Lung microvascular endothelial cell (primary cell): ENCODE results near the gene PLXNA4. TPM values are rescaled to one million over a fixed set of nuclear protein-coding genes. Genes with fewer than 3 reads are reported as not detected.
A peak's percentile ranks its signal among the peaks of the same experiment; 100 is the strongest.

Experiments used
- DNase-seq, 2 donors: peaks; one replicate each; pipeline versions ENCODE4 v3.0.0 to v3.0.0-alpha.2; 2010; ENCODE audit warnings: low read depth in 2 of 2
- total RNA-seq: library from RNA; depleted of rRNA; stranded (reverse); fragments of >200 nt; gene quantifications from 2 replicates; pipeline ENCODE4 v1.2.1, GENCODE V29; 2014

Gene PLXNA4
- total RNA-seq, 1 donor from 2014 or later: 6.9 TPM

DNA sequence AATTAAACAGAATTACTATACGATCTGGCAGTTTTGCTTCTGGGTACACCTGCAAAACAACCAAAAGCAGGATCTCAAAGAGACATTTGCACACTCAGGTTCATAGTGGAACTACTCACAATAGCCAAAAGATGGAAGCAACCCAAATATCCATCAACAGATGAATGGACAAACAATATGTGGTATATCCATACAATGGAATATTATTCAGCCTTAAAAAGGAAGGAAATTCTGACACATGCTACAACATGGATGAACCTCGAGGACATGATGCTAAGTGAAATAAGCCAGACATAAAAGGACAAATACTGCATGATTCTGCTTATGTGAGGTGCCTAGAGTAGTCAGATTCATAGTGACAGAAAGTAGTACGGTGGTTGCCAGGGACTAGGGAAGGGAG is 330.7 kb downstream of the PLXNA4 start:
- DNase-seq: no peak

DNA sequence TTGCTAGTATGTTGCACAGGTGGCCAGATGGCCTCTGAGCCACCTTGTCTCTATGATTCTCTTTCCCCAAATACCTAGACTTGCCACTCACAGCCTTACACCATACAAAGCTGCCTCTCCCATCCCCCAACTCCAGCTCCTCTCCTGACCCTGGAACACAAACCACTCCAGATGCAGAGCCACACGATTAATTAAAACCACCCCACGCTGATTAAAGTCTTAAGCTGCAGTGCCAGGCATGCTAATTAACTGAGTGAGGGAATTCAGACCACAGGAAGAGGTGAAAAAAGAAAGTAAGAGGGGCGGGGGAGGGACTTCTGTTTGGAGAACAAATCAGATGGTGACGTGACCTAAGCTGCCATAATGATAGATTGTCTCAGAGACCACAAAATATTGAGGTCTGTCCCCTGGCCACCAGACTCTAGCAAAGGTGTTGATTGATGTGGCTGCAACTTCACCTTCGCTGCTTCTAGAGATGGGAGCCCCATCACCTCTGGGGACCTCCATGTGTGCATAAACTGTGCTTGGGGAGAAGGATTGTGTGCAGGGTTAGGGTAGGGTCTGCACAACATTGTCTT is 331.3 kb downstream of the PLXNA4 start:
- no peak for DNase-seq

DNA sequence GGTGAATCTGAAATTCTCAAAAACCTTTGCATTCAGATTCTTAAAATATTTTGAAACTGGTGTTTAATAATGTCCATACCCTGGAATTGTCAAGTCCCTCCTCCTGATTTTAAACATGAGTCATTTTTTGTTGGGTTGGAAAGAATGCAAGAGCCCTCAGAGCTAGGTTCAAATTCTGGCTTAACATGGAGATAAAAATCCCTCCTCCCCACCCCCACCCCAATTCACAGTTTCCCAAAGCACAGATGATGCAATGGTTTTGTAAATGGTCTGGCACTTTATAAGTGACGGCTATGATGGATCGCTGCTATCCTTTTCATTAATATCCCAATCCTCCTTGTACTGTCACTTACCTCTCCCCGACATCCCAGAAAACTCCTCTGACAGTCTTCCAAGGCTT is 332.8 kb downstream of the PLXNA4 start:
- no peak for DNase-seq

DNA sequence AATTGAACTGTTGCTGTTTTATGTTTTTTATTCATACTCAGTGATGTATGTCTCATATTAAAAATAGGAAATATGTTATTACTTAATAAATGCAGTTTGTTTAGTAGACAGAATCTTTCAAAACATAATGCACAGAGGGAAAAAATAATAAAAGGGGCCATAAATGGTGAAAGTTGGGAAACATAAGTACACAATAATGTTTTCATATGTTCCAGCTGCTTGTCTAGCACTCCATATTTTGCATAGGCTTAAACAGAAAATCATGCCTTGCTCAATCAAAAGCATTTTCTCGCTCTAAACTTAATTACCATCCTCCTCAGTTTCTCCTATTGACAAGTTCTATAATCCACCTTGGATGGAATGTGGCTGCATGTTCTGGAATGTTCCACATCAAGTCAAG is 333.2 kb downstream of the PLXNA4 start:
- DNase-seq: no peak

DNA sequence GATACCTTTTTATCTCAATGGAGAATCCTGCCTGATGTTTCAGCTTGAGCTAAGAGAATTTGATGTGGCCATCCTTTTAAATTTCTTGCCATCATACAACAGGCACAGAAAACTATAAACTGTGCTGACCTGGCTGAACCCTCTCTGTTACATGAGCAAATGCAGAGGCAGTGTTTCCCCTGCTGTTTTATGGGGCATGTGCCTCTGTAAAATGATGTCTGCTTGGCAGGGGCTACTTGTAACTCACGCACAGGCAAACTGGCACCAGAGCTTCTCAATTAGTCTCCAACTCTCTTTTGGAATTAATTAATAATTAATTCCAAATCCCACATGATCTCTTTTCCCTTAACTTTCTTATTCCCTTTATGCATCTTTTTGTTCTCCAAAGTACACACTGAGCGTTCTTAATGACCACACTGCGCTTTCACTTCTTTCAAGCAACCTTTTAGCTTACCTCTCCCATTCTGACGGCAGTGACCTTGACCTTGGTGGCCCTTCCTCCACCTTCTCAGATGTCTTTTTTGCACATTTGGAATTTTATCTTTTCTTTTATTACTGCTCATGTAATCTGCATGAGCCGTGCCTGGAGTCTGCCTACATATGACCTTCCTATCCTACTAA is 334.0 kb downstream of the PLXNA4 start:
- DNase-seq: no peak

DNA sequence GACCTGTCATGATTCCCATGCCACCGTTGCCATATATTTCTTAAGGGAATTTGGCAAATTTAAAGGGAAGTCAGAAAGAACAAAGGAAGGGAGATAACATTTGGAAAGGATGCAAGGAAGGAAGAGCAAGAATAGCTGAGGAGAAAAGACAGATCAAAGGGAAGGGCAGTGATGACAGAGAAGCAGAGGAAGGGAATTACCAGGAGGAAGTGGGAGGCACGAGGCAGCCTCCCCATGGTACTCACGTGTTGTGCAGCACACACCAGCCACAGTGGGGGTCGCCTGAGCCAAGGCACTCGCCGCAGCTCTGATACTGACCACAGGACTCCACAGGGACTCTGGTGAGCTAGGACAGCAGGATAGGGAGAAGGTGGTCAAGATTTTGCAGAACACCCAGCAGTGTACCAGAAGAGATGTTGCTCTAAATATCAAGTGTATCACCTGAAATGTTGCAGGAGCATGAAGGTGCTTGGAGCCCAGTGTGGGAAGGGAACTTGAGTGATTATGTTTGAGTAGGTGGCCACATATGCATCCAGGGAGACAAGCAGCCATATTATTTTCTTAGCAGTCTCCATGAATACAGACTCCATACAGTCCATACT is 335.3 kb downstream of the PLXNA4 start:
- DNase-seq: peak; percentile 18 to 91

DNA sequence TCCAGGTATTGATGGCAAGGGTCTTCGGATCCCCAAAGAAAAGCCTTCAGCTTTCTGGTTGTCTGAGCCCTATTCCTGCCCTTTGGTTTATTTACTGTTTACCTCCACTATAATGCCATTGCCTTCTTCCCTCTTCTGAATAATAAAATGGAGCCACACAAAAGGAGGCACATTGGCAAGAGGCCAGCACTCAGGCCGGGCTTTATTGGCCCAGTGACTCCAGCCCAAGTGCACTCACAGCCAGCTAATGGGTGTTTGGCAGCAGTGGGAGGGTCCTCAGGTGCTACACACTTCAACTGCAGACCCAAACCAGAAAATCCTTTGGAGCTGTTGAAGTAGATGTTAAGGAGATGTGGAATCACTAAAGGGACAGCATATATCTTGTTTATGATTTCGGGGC is 336.0 kb downstream of the PLXNA4 start:
- peak in 1 of 2 donors; percentile 58 for DNase-seq

DNA sequence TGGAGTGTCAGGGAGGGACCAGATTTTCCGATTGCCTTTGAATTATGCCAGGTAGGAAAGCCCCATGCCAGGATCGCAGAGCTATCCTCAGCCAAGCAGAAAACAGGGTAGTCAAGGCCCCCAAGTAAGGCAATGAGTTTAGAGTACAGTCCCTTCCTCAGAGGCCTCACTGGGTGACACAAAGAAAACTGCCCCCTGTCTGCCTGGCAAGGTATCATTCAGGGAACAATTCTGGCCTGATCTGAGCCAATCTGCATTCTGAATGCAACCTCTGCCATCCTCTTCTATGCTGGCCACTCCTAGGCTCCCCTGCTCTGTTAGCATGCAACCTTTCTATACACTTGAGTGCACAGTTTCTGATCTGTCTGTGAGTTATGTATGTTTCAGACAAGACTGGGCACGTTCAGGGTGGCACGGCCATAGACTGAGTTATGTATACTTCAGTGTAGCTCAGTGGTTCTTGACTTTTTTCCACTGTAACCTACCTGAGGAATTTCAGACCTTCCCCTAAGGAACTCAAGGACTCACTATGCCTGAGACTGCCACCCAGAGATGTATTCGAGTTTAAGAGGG is 336.8 kb downstream of the PLXNA4 start:
- no peak for DNase-seq

DNA sequence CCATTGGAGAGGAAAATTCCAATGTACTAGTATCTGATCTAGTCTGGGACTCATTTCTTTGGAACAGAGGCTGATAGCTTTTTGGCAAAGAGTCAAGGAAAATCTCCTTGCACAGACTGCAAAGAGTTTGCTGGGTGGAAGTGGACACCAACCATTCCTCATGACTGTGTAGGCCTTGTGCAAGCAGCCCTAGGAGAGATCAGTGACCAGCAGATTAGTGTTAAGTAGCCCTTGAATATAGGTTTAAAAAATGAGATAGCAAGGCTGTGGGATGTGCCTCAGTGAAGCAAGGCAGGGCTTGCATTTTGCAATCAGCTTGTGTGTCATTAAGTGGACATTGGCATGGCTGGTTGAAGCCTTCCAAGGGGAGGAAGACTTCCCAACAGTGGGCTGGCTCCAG is 341.6 kb downstream of the PLXNA4 start:
- no peak for DNase-seq

DNA sequence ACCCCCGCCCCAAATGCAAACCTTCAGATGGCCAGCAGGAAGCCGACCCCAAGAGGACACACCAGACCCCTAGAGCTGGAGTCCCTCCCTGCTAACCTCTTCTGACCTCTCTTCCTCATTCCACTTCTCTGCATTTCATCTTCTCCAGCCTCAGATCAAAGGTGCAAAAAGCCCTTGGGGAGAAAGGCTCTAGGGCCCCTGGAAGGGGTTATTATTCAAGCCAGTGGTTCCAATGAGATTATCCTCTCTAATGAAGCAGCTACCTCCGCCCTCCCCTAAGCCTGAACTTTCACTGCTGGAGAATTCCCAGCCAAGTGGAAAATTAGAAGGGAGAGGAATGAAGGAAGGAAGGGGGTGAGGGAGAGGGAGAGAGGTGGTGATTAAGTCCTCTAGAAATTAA is 343.9 kb downstream of the PLXNA4 start:
- DNase-seq: no peak

DNA sequence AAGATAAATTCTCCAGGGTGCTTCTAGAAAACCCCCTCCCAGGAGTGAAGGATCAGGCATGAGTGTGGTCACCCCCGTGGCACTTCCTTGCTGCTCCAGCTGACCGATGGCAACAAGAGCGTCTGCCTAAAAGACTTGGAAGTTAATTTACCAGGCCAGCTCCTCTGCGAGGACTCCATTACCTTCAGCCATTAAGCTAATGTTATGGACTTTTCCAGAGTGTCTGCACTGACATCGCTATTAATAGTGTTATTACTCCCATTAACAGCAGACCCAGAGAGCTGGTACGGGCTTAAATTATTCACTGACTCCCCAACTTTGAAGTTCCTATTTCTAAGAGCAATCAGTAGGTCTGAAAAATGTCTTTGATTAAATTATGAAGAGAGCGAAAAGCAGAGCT is 345.8 kb downstream of the PLXNA4 start:
- DNase-seq: no peak

DNA sequence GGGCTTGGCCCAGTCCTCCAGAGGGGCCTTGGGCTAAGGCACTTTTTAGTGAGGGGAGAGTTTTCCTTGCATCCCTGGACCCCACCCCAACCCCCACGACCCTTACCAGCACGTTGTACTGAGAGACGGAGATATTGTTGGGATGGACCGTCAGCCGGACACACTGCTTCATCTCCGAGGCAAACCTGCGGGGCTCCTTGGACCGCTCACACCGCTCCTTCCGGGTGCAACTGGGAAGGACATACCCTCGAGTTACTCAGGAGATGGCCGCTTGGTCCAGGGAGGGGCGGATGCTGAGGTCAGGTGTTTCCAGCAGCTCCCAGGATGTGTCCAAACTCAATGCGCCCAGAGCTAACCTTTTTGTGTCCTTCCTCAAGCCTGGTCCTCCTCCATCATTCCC is 348.0 kb downstream of the PLXNA4 start:
- no peak for DNase-seq

DNA sequence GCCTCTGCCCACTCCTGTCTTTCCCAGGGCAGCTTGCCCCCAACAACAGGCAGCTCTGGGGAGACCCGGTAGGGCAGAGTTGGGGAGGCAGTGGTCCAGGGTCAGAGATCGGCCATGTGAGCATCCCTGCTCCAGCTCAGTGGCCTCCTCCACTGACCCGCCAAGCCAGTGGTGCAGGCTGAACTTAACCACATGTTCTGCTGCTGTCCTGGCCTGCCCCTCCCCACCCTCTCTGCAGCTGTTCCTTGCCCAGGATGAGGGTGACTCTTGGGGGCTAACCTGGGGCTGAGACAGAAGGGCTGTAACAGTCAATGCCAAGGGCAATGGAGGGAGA is 349.3 kb downstream of the PLXNA4 start:
- no peak for DNase-seq

DNA sequence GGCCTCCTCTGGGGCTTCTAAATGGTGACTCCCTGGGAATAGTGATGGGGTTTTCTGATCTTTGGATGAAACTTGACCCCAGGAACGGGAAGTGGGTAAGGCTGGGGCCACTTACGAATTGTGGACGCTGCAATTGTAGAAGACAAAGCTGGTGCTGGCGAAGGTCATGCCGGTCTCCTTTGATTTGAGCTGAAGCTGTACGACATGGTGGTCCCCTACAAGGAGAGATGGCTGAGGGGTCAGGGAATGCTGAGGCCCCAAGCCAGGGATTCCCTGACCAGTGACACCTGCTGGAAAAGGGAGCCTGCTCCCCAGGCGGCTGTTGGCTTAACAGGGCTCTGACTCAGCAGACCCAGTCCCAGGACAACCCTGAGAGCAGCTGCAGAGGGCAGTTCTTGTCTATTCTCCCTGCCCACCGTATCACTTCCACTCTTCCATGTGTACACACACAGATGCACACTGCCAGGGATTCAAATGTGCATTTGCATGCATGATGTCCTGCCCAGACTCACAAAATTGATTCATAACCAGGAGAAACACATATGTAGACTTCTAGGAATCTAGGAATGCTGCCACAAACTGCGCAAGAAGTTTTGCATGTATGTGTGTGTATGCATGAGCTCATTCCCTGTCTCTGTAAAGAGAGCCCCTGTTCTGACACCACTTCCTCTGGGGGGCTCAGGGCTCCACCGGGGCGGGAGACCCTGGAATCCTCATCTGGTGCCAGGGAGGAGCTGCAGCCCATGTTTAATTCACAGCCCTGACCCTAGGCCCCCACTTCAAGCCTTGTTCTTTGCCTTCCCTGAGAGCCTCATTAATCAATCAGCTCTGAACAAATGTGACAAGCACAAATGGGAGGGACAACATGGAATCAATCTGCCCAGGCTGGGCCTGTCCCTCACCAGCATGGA is 350.0 kb downstream of the PLXNA4 start:
- DNase-seq: no peak

DNA sequence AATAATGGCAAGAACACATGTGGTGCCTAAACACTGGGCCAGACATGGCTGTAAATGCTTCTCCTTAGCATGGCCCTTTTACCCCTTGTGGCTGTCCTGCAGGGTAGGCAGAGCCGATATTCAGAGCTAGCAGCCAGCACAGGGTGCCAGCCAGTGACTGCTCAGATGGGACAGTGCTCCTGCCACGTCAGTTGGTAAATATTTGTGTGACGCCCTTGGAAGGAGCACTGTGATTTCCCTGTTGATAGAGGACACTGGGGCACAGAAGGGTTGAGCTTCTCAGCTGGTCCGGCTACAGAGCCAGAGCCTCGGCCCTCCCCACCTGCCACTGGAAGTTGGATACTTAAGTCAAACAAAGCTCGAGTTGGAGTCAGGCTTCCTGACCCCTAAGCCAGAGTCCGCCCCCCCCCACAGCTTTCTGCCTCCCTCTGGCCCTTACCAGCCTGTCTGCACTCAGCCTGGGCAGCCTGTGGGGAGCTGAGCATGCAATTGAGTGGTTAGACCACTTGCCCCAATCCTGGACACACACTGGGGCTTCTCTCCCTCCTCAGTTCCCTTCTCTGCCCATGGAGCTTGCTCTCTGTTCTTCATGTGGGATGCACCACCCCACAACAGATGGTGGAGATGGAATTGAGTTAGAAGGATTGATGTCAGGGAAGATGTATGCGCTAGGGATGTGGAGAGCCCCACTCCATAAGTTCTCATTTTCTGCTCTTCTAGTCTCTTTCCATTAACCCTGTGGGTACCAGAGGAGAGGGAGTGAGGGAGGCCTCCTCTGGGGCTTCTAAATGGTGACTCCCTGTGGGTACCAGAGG is 350.8 kb downstream of the PLXNA4 start:
- DNase-seq: no peak

DNA sequence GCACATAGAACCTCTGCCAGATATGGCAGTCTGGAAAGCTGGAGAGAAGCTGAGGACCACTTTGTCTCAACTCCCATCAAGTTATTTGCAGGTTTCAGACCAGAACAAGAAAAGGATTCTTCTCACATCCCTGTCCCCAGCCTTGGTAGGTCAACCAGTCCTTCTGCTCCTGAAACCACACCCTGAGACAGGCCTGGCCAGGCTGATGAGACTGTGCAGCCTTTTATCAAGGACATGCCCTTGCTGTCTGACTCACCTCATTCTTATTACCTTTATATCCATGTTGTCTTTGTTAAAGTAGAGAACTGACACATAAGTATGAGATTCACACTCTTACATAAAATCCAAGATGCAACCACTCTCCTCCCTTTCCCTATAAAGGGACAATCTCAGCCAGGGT is 354.9 kb downstream of the PLXNA4 start:
- no peak for DNase-seq

DNA sequence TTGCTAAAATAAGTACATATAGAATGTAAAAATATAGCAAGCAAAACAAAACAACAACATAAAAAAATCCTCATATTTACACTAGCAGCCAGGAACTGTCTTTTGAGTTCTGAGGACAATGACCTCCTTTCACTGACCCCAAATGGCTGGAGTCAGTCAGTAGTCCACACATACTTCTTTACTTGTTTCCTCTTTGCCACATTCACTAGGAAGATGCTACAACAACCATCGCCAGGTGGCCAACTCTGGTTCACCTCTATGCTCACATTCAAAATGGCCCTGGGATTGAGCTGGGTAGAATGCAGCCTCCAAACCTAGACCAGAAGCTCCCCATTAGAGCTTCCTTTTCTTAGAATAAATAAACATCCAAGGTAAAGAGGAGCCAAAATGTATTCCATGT is 356.2 kb downstream of the PLXNA4 start:
- DNase-seq: no peak

DNA sequence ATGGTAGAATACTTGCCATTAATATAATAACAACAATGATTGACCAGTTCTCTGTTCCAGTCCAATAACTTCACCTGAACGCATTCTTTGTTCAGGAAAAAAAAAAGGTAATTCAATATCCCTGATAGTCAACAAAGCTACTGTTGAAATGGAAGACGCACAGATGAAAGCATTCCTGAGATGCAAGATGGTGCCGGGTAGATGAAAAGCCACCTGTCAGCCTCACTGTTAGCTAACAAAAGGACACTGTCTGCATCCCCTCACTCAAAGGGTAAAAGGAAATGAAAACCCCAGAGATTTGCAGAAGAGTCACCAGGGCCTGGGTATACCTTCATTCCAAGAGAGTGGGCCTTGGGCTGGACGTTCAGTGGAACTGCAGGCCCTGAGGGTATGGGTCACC is 357.4 kb downstream of the PLXNA4 start:
- DNase-seq: no peak

DNA sequence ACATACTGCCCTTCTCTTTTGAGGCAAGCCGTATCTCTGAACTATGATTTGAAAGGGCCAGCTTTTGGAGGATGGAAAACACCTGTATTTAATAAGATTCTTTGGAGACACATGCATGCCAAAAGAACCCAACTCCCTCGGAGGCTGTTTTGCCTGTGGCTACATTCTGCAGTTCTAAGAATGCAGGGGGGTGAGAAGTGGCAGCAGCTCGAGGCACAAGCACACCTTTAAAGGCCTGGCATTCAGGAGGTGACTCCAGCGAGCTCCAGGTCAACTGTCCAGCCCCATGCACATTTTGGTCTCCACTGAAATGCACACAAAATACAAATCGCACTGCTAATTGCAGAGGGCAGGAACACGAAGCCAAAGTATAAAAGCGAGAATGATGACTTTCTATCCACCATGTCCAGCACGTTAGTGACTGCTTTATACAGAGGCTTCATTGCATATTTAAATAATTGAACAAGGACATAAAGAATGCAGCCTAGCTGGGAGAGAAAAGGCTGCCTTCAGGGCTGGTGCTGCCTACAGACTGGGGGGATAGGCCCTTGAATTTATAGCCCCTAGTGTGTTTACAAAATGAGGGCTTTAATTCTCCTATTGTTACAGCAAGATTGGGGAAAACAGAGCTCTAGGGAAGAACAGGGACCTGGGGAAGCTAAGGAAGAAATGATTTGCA is 359.3 kb downstream of the PLXNA4 start:
- DNase-seq: no peak

DNA sequence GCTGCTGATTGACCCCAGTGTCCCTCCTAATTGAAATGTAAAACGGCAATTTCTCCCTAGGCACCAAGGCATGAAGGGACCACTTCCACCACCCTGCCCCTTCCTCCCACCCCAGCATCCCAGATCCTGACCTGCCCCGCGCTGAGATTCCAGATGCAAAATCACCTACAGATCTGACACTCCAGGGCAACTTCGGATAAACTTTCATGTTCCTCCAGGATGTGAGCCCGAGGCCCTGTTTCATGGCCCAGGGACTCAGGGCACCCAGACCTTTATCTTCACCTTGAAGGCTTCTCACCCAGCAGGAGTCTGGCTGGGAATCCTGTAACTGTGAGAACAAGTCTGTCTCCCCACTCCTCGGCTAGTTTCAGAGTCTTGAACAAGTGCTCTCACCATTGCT is 361.8 kb downstream of the PLXNA4 start:
- DNase-seq: no peak

DNA sequence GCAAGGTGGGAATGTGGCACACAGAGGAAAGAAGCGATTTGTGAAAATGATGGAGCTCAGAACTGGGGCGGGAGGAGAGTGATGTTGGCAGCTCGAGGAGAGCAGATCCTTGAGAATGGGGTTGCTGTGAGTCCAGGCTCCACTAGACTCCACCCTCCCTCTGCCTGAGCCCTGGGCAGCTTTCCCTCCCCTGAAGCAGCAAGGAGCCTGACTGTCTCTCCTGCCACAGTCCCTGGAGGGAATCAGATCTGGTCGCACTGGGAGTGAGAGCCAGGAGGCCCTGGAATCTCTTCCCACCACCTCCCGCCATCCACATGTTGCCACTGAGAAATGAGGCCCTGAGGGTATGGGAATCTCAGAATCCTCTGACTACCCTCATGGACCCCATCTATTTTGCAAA is 362.7 kb downstream of the PLXNA4 start:
- no peak for DNase-seq
